Stimulated activated naive CD8-positive, alpha-beta T cell treated with anti-CD3 and anti-CD28 coated beads, Interleukin-15, amount 100 ng/mL, for 72 hours (primary cell): ENCODE results near the gene KCNQ4.
A peak's percentile ranks its signal among the peaks of the same experiment; 100 is the strongest.

Experiments
- ATAC-seq: fragments of 150-1000 bp; cut with Tn5 transposase; 2 replicates; pipeline ENCODE4 v1.10.0; 2021; ENCODE audit warnings: mild to moderate bottlenecking, moderate library complexity
- DNase-seq, 2 donors: peaks; one replicate each; pipeline ENCODE4 v3.0.0; 2021 to 2022
- H3K27ac Mint-ChIP-seq, 2 donors: one replicate each; pipeline ENCODE4 v1.8.0; 2022; ENCODE audit warnings: mild to moderate bottlenecking in 2 of 2, mixed read lengths in 2 of 2, moderate library complexity in 2 of 2
- H3K27me3 Mint-ChIP-seq: one replicate; pipeline ENCODE4 v1.8.0; 2022; ENCODE audit warnings: mixed read lengths
- H3K4me1 Mint-ChIP-seq: one replicate; pipeline ENCODE4 v1.8.0; 2022; ENCODE audit warnings: mild to moderate bottlenecking, mixed read lengths
- H3K4me3 Mint-ChIP-seq, 2 donors: one replicate each; pipeline ENCODE4 v1.8.0; 2022; ENCODE audit warnings: mild to moderate bottlenecking in 2 of 2, mixed read lengths in 2 of 2, moderate library complexity in 1 of 2
- H3K9me3 Mint-ChIP-seq, 2 donors: one replicate each; pipeline ENCODE4 v1.8.0; 2022; ENCODE audit warnings: mixed read lengths in 2 of 2

The KCNQ4 gene

DNA sequence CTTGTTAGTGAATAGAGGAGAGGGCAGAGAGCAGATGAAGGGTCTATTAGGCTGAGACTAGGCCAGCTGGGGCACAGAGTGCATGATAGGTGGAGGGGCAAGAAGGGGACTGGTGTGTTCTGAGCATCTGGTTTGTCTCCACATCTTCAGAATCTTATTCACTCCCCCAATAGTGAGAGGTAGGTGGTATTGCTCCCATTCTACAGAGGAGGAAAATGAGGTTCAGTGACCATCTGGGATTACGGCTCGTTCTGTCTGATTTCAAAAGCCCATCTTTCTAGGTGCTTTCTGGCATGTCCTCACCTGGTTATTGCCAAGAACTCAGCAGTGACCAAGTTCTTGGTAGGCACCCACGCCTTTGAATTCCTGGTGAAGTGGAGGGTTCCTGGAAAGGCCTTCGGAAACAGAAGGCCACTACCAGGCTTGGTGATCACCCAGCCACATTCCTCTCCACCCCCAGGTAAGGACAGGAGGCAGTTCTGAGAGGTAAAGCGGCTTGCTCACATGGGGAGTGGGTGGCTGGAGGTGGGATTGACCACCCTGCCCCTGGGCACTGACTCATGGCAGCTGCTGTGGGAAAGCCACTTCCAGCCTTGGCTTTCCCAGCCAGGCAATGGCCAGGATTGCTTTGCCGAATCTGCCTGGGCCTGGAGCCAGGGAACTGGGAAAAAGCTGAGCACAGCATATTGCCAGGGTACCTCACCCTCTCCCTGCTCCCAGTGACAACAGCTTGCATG is 97.4 kb downstream of the KCNQ4 start:
- DNase-seq: no peak

DNA sequence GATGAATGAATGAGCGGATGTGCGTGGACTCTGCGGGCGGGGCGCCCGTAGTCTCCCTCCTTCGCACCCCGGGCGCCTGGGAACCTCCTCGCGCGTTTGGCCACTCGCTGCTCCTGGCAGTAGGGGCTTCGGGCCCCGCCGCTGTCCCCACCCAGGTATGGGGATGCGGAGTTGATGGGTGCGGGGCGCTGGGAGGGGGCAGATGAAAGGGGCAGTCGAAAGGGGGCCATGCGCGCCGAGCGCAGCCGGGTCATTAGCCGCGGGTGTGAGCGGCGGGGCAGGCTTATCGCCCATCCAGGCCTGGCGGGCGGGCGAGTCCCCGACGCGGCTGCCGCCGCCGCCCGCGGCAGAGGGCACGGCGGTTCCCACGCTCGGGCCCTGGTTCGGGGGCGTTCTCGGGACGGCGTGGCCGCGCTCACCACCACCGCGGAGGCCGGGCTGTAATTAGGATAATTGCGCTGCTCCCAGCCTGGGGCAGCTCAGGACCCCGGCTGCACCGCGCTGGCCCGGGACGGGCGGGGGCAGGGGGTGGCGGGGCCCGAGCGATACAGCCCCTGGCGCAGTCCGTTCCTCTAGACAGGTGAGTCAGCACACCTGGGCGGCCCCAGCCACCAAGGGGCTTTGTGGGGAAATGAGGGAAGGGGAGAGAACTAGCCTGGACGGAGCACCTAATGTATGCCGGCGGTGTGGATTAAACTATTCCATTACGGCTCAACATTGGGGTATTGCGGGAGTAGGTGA is 100.6 kb downstream of the KCNQ4 start:
- no peak for ATAC-seq
- H3K27me3 Mint-ChIP-seq: peaks cover 89% of the 10 kb centered on the region
- H3K4me1 Mint-ChIP-seq: peaks cover 11% of the 10 kb centered on the region

More for the DNA sequence above, 97.4 kb downstream of the KCNQ4 start:
- Mint-ChIP-seq H3K27ac (no peak overlapping the region), H3K4me3 (no peak overlapping the region), H3K9me3 (peaks cover 4 to 13% of the 10 kb centered on the region in 2 donors), H3K27me3 (peaks cover 59% of the 10 kb centered on the region), H3K4me1 (peaks cover 25% of the 10 kb centered on the region)
- no peak for ATAC-seq

DNA sequence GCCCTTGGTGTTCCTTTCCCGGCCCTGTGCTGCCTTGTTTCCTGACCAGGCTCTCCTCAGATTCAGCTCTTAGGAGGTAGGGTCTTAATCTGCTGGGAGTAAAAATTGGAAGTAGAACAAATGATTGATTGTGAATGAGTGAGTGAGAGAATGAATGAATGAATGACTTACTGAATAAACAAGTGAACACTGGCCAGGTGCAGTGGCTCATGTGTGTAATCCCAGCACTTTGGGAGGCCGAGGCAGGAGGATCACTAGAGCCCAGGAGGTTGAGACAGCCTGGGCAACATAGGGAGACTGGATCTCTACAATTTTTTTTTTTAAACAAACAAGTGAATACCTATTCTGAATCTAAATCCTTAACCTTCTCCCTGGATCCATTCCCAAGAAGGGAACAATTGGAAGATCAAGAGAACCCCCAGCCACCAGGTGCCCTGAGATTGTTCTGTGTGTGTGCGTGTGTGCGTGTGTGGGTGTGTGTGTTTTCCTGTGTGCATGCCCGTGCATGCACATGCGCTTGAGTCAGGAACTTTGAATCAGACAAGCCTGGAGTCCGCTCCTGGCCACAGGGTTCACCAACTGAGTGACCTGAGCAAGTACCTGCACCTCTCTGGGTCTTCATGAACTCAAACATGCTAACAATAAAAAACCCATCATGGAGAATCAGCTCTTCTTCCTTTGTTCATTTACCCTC is 102.9 kb downstream of the KCNQ4 start:
- Mint-ChIP-seq H3K27me3 (peaks cover 71% of the 10 kb centered on the region), H3K4me3 (no peak overlapping the region), H3K4me1 (peaks cover 11% of the 10 kb centered on the region), H3K9me3 (no peaks in the 10 kb centered on the region), H3K27ac (peak overlapping the region in 1 of 2 donors; percentile 61)
- DNase-seq (no peak), ATAC-seq (no peak)

More for the DNA sequence above, 100.6 kb downstream of the KCNQ4 start:
- H3K9me3 Mint-ChIP-seq: no peaks in the 10 kb centered on the region
- peak overlapping the region; percentile 23 to 62 for H3K4me3 Mint-ChIP-seq
- no peak overlapping the region for H3K27ac Mint-ChIP-seq
- DNase-seq: no peak

DNA sequence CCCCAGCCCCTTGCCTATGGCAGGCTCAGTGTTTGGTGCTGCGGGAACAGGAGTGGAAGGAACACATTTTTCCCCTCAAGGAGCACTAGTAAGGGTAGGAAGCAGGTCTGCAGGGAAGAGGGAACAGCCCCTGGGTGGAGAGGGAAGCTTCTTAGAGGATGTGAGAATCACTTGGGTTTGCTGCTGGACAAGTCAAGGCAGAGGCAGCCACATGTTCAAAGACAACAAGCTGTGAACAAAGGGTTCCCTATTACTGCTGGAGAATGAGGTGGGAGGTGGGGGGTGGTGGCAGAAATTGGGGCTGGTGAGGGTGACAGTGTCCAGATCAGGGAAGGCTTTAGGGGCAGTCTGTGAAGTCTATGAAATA is 103.4 kb downstream of the KCNQ4 start:
- H3K9me3 Mint-ChIP-seq: no peaks in the 10 kb centered on the region
- no peak for DNase-seq
- H3K27ac Mint-ChIP-seq: peak overlapping the region in 1 of 2 donors; percentile 61

DNA sequence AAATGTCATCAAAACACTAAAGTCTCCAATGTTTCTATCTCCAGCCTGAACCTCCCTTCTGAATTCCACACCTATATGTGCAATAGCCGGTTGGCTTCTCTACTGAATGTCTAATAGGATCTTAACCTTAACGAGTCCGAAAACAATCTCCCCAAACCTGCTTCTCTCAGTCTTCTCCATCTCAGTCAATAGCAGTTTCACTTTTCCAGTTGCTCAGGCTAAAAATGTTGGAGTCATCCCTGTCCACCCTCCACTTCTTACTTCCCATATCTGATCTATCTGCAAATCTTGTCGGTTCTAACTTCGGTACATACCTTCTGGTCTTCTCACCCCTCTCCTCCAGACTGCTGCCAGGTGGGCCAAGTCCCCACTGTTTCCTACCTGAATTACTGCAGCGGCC is 104.1 kb downstream of the KCNQ4 start:
- Mint-ChIP-seq H3K4me3 (no peak overlapping the region), H3K9me3 (no peaks in the 10 kb centered on the region), H3K27me3 (peaks cover 65% of the 10 kb centered on the region), H3K4me1 (peaks cover 11% of the 10 kb centered on the region), H3K27ac (no peak overlapping the region)
- no peak for DNase-seq
- no peak for ATAC-seq

More for the DNA sequence above, 103.4 kb downstream of the KCNQ4 start:
- H3K27me3 Mint-ChIP-seq: peaks cover 70% of the 10 kb centered on the region
- H3K4me1 Mint-ChIP-seq: peaks cover 11% of the 10 kb centered on the region
- no peak for ATAC-seq
- H3K4me3 Mint-ChIP-seq: no peak overlapping the region
